GM12801 (cell line): ENCODE results near the gene STX4.

Experiments
- CTCF ChIP-seq: IDR thresholded peaks from one replicate; pipeline ENCODE4 v1.5.1; 2011; ENCODE audit warnings: control low read depth; ENCODE audit not compliant: insufficient read length; ENCODE audit errors: extremely low read depth

Gene STX4

GRCh38 chr16:30987581-30988190, 45.7 kb upstream of the STX4 start:
- TF ChIP-seq CTCF: no peak

GRCh38 chr16:30989469-30990047, 43.8 kb upstream of the STX4 start:
- TF ChIP-seq CTCF: no peak

GRCh38 chr16:30990105-30990504, 43.3 kb upstream of the STX4 start:
- no peak for TF ChIP-seq CTCF

GRCh38 chr16:30991052-30991451, 42.3 kb upstream of the STX4 start:
- no peak for TF ChIP-seq CTCF

- no peak for TF ChIP-seq CTCF
Measured at GRCh38 chr16:30992276-30992780, 41.0 kb upstream of the STX4 start.

- no peak for TF ChIP-seq CTCF
Measured at GRCh38 chr16:30992931-30993816, 40.2 kb upstream of the STX4 start.

- TF ChIP-seq CTCF: no peak
Measured at GRCh38 chr16:30995927-30996323, 37.4 kb upstream of the STX4 start.
